Measurements from ENCODE around the gene LSM2. TPM values are rescaled to one million over a fixed set of nuclear protein-coding genes. Genes with fewer than 3 reads are reported as not detected.
A peak's percentile ranks its signal among the peaks of the same experiment; 100 is the strongest.

Gene LSM2
- total RNA-seq, 2 experiments from 2014 or later = 12.6 to 13.7 TPM

DNA sequence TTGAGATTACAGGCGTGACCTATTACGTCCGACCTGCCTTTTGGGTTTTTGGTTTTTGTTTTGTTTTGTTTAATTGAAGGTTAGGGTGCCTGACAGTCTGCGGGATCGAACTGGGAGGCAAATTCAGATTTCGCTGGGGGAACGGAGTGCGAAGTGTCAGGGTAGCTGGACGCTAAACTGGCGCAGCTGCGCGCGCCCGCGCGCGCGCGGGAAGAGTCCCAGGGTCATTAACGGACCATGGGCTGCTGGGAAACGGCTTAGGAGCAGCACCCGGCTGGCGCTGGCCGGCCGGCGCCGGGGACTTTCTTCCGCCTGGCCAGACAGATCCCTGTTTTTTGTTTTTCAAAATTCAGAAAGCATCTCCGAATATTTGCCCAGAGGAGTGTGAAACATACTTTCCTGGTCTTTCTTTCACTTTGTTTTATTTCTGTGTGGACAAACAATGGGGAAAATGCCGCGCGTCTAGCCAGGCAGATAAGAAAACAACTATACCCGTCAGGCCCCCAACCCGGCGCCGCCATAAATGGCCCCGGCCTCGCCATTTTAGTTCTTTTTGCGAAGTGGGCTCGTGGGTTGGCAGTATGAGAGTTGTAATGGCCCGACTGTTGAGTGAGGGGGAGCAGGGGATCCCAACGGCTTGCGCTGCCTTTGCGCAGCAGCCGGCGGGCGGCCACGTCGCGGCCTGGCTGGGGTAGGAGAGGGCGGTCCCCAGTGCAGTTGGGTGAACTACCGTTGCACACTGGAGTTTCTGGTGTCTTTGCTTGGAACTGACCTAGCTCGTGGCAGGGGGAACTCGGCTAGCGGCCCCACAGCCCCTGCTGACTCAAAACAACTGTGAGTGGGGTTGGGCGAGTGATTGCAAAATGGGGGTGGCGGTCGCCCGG is 27.8 kb upstream of the LSM2 start:
- TF ChIP-seq, protein P1, sequence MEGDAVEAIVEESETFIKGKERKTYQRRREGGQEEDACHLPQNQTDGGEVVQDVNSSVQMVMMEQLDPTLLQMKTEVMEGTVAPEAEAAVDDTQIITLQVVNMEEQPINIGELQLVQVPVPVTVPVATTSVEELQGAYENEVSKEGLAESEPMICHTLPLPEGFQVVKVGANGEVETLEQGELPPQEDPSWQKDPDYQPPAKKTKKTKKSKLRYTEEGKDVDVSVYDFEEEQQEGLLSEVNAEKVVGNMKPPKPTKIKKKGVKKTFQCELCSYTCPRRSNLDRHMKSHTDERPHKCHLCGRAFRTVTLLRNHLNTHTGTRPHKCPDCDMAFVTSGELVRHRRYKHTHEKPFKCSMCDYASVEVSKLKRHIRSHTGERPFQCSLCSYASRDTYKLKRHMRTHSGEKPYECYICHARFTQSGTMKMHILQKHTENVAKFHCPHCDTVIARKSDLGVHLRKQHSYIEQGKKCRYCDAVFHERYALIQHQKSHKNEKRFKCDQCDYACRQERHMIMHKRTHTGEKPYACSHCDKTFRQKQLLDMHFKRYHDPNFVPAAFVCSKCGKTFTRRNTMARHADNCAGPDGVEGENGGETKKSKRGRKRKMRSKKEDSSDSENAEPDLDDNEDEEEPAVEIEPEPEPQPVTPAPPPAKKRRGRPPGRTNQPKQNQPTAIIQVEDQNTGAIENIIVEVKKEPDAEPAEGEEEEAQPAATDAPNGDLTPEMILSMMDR (IDR thresholded peaks at IDR 0.05) = no peak
- Histone ChIP-seq H3K27me3 (ENCODE audit: control insufficient read depth in 1 of 2, insufficient read depth in 2 of 2, low read length in 2 of 2) (no peaks in the 10 kb centered on the region), H3K9me3 (ENCODE audit: control insufficient read depth in 1 of 2, insufficient read depth in 1 of 2, low read length in 2 of 2) (no peaks in the 10 kb centered on the region), H3K27ac (ENCODE audit: low read depth in 1 of 2, low read length in 2 of 2) (peak overlapping the region; percentile 97 to 98), H3K36me3 (ENCODE audit: insufficient read depth, low read length) (peaks cover 32% of the 10 kb centered on the region), H3K4me3 (ENCODE audit: low read length) (peak overlapping the region; percentile 94), H3K4me1 (ENCODE audit: insufficient read depth, low read length) (peaks cover 66% of the 10 kb centered on the region)
- Mint-ChIP-seq H3K27me3 (no peaks in the 10 kb centered on the region), H3K27ac (peak overlapping the region; percentile 98), H3K36me3 (ENCODE audit: low read depth) (peaks cover 51% of the 10 kb centered on the region), H3K4me1 (ENCODE audit: low read depth) (peaks cover 60% of the 10 kb centered on the region), H3K4me3 (peak overlapping the region; percentile 96), H3K9me3 (no peaks in the 10 kb centered on the region)
- DNase-seq = peak; percentile 72 to 89 (median 78)
- peak; percentile 71 for ATAC-seq (ENCODE audit: poor library complexity)
- CTCF ChIA-PET = interaction anchor here (0.9 to 1.2 kb wide), 2 partner anchors 16 to 44 kb away, joined by 3 read pairs; no protein-coding TSS in a partner anchor
- POLR2A ChIA-PET = interaction anchor here (0.7 to 3.7 kb wide), 18 partner anchors 7 to 637 kb away, joined by 3 to 36 read pairs (median 5); partner anchors contain the start of genes ABHD16A, BAG6, C6orf47 and DDAH2
- intact Hi-C loops (cut with DNase I, micrococcal nuclease) = loop anchor here (1.0 to 10.0 kb wide), 6 partner anchors 28 to 294 kb away; partner anchors contain the start of genes DDAH2 (in 1 of the 2), LST1 (in 1 of the 2), LTB (in 1 of the 2) and NEU1 (in 1 of the 2)

DNA sequence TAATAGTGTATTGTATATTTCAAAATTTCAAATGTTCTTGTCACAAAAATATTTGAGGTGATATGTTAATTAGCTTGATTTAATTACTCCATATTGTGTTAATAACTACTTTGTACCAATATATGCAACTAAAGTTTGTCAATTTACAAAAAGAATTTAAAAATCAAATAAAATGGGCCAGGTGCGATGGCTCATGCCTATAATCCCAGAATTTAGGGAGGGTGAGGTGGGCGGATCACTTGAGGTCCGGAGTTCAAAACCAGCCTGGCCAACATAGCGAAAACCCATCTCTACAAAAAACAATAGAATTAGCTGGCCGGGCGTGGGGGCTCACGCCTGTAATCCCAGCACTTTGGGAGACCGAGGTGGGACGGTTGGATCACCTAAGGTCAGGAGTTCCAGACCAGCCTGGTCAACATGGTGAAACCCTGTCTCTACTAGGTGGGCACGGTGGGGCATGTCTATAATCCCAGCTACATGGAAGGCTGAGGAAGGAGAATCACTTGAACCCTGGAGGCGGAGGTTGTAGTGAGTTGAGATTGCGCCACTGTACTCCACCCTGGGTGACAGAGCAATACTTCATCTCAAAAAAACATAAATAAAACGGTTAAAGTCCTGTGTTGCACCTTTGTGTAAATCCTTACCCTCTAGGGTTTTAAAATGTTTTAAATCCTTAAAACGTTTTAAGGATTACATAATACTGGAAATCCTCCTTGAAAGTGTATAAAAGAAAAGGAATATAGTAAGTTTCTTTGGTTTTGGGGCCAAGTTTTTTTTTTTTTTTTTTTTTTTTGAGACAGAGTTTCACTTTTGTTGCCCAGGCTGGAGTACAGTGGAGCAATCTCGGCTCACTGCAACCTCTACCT is 24.8 kb upstream of the LSM2 start:
- no peak overlapping the region for H3K4me3 ChIP-seq (ENCODE audit: low read length)
- no peaks in the 10 kb centered on the region for H3K27me3 Mint-ChIP-seq
- intact Hi-C loops (cut with DNase I, micrococcal nuclease) = loop anchor here (2.0 to 10.0 kb wide), 5 partner anchors 34 to 285 kb away; partner anchors contain the start of genes ATP6V1G2 (in 2 of the 2), NFKBIL1 (in 2 of the 2), BAG6 (in 1 of the 2) and LST1 (in 1 of the 2)
- H3K27ac ChIP-seq (ENCODE audit: low read depth in 1 of 2, low read length in 2 of 2) = no peak overlapping the region
- no peaks in the 10 kb centered on the region for H3K9me3 Mint-ChIP-seq
- peak overlapping the region; percentile 91 for H3K4me3 Mint-ChIP-seq
- CTCF ChIA-PET = interaction anchor here (1.1 to 2.6 kb wide), 8 partner anchors 32 to 280 kb away, joined by 4 to 11 read pairs (median 6); partner anchors contain the start of genes NEU1 and VARS1
- TF ChIP-seq, protein P1 (IDR thresholded peaks at IDR 0.05) = no peak
- POLR2A ChIA-PET = interaction anchor here (0.6 to 3.7 kb wide), 9 partner anchors 9 to 178 kb away, joined by 3 to 17 read pairs (median 4); partner anchors contain the start of genes BAG6, DDAH2, NEU1 and VARS1
- no peaks in the 10 kb centered on the region for H3K9me3 ChIP-seq (ENCODE audit: control insufficient read depth in 1 of 2, insufficient read depth in 1 of 2, low read length in 2 of 2)
- ATAC-seq (ENCODE audit: poor library complexity) = no peak
- H3K36me3 ChIP-seq (ENCODE audit: insufficient read depth, low read length) = peaks cover 2% of the 10 kb centered on the region
- peaks cover 32% of the 10 kb centered on the region for H3K36me3 Mint-ChIP-seq (ENCODE audit: low read depth)
- H3K27ac Mint-ChIP-seq = peak overlapping the region; percentile 81
- peaks cover 50% of the 10 kb centered on the region for H3K4me1 ChIP-seq (ENCODE audit: insufficient read depth, low read length)
- no peaks in the 10 kb centered on the region for H3K27me3 ChIP-seq (ENCODE audit: control insufficient read depth in 1 of 2, insufficient read depth in 2 of 2, low read length in 2 of 2)
- peaks cover 46% of the 10 kb centered on the region for H3K4me1 Mint-ChIP-seq (ENCODE audit: low read depth)
- DNase-seq = no peak

Measured in CD4-positive, alpha-beta T cell (primary cell).